HepG2 (cell line): Measurements from ENCODE around the gene NT5C3B. TPM values are rescaled to one million over a fixed set of nuclear protein-coding genes. Genes with fewer than 3 reads are reported as not detected.

Experiments
- CHCHD3 ChIP-seq: sonication (generic); formaldehyde crosslinking; IDR thresholded peaks from 2 replicates; pipeline ENCODE4 v1.8.0; 2022; ENCODE audit warnings: mild to moderate bottlenecking, missing genetic modification reagents, moderate library complexity
- GABPA ChIP-seq, 2 experiments: IDR thresholded peaks; 2 replicates each; pipeline ENCODE4 v1.6.1; 2011 to 2016; ENCODE audit warnings: low read depth in 2 of 2, low read length in 1 of 2, missing biosample characterization in 1 of 2, missing genetic modification characterization in 1 of 2
- KDM4B ChIP-seq: sonication (generic); formaldehyde crosslinking; IDR thresholded peaks from 2 replicates; pipeline ENCODE4 v1.4.0; 2020; ENCODE audit warnings: missing genetic modification reagents
- MTF1 ChIP-seq: sonication (generic); formaldehyde crosslinking; IDR thresholded peaks from 2 replicates; pipeline ENCODE4 v1.5.0; 2020; ENCODE audit warnings: missing genetic modification reagents
- NCOR1 ChIP-seq: fragments of 200-600 bp; sonication (generic); IDR thresholded peaks from 2 replicates; pipeline ENCODE4 v1.7.0; 2017; ENCODE audit warnings: antibody characterized with exemption, low read length, borderline replicate concordance
- NFKB2 ChIP-seq: sonication (generic); formaldehyde crosslinking; IDR thresholded peaks from 2 replicates; pipeline ENCODE4 v1.4.0; 2020; ENCODE audit warnings: missing genetic modification reagents, borderline replicate concordance
- PRPF4 ChIP-seq: fragments of 200-400 bp; formaldehyde crosslinking; IDR thresholded peaks from 2 replicates; pipeline ENCODE4 v1.6.1; 2016; ENCODE audit warnings: low read length, low read depth; ENCODE audit not compliant: poor library complexity, severe bottlenecking
- RORA ChIP-seq: sonication (generic); formaldehyde crosslinking; IDR thresholded peaks from 2 replicates; pipeline ENCODE4 v1.5.0; 2020; ENCODE audit warnings: mild to moderate bottlenecking, missing genetic modification reagents, moderate library complexity
- SMARCC2 ChIP-seq: fragments of 450-650 bp; IDR thresholded peaks from 2 replicates; pipeline ENCODE4 v1.6.1; 2017; ENCODE audit warnings: antibody characterized with exemption, mild to moderate bottlenecking
- ZNF225 ChIP-seq: sonication (generic); formaldehyde crosslinking; IDR thresholded peaks from 2 replicates; pipeline ENCODE4 v1.4.0; 2020; ENCODE audit warnings: mild to moderate bottlenecking, missing genetic modification reagents
- ZNF232 ChIP-seq: sonication (generic); formaldehyde crosslinking; IDR thresholded peaks from 2 replicates; pipeline ENCODE4 v1.4.0; 2020; ENCODE audit warnings: missing genetic modification reagents, borderline replicate concordance
- ZNF331 ChIP-seq: sonication (generic); formaldehyde crosslinking; IDR thresholded peaks from 2 replicates; pipeline ENCODE4 v1.4.0; 2020; ENCODE audit warnings: missing genetic modification reagents
- ZNF33A ChIP-seq: sonication (generic); formaldehyde crosslinking; IDR thresholded peaks from 2 replicates; pipeline ENCODE4 v1.5.1; 2020; ENCODE audit warnings: missing genetic modification reagents, mild to moderate bottlenecking, moderate library complexity, borderline replicate concordance
- ZNF367 ChIP-seq: sonication (generic); formaldehyde crosslinking; IDR thresholded peaks from 2 replicates; pipeline ENCODE4 v1.4.0; 2020; ENCODE audit warnings: missing genetic modification reagents, borderline replicate concordance
- ZNF615 ChIP-seq: sonication (generic); formaldehyde crosslinking; IDR thresholded peaks from 2 replicates; pipeline ENCODE4 v1.5.0; 2020; ENCODE audit warnings: mild to moderate bottlenecking, missing genetic modification reagents, borderline replicate concordance
- ZNF646 ChIP-seq: sonication (generic); formaldehyde crosslinking; IDR thresholded peaks from 2 replicates; pipeline ENCODE4 v1.9.0; 2021; ENCODE audit warnings: mild to moderate bottlenecking, missing genetic modification reagents
- polyA plus RNA-seq, 8 experiments: library from polyadenylated mRNA; depleted of rRNA in 3 of 8; stranded (reverse) in 7 of 8; unstranded in 1 of 8; fragments of >200 nt; fragmentation: Illumina TruSeq in 4 of 8; extraction: Trizol in 4 of 8; gene quantifications; 2 replicates each; pipeline versions ENCODE4 v1.2.1 to v1.2.3, GENCODE V29; 2011 to 2016; ENCODE audit warnings: low read depth in 4 of 8, missing spikeins in 1 of 8, mixed read lengths in 1 of 8; ENCODE audit not compliant: insufficient read depth in 1 of 8
- total RNA-seq, 5 experiments: library from RNA; depleted of rRNA; stranded (reverse); fragments of >200 nt; fragmentation: Illumina TruSeq; extraction: Trizol; gene quantifications; 2 replicates each; pipeline ENCODE4 v1.2.3, GENCODE V29; 2016; ENCODE audit warnings: low read depth in 1 of 5
- TF ChIP-seq, protein P1 (sequence below): sonication (generic); formaldehyde crosslinking; IDR thresholded peaks from 2 replicates; pipeline ENCODE4 v1.8.0; 2023; ENCODE audit warnings: mild to moderate bottlenecking, missing genetic modification reagents
- TF ChIP-seq, protein P2 (sequence below): sonication (generic); formaldehyde crosslinking; IDR thresholded peaks from 2 replicates; pipeline ENCODE4 v1.9.0; 2022; ENCODE audit warnings: low read depth, missing genetic modification reagents
- TF ChIP-seq, protein P3 (sequence below): sonication (generic); formaldehyde crosslinking; IDR thresholded peaks from 2 replicates; pipeline ENCODE4 v1.4.0; 2020; ENCODE audit warnings: low read depth, mild to moderate bottlenecking, missing genetic modification reagents

Gene NT5C3B
- total and polyA plus RNA-seq, 2 of the 13 experiments (the other 11 are each of a cell fraction or from before 2014, with no cell fraction given): 104 to 126 TPM

DNA sequence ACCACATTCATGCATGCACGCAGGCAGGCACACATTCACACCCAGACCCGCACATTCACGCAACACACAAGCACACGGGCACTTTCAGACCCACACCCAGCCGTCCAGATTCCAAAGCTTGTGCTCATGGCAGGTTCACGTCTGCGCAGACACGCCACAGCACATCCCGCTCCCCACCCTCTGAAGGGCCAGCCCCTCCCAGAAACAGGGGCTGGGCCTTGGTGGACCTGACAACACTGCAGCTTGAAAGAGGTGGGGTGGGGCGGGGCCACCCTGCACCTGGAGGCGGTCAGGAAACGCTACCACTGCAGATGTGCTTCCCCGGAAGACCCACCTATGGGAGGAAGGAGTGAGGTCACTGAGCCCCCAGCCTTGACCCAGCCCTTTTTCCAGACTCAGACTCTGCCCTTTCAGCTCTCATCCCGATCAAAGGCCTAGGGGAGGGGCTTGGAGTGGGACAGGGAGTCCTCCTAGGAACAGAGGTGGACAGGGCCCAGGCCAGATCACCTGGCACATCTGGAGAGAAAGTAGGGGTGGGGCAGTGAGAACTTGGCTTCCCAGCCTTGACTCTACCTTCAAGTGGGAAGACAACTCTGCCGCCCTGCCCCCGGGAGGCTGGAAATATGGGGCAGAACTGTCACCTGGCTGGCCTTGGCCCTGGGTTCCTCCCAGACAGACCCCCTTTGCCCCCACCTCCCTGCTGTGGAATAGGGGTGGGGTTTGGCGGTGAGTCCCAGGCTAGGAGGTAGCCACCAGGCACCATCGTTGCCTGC is 35.2 kb downstream of the NT5C3B start (continued):
- TF ChIP-seq NCOR1 (peak; percentile 63; the same call in 1 of the 2 replicates), GABPA (IDR thresholded peaks at IDR 0.05; ENCODE audit: low read depth, low read length) (peak; percentile 19), GABPA (CRISPR knock-in tag; IDR thresholded peaks at IDR 0.05; ENCODE audit: low read depth) (peak; percentile 72), ZNF646 (CRISPR knock-in tag) (peak; percentile 66; the same call in 1 of the 2 replicates), SMARCC2 (no peak), PRPF4 (no peak), ZNF331 (CRISPR knock-in tag) (0 out of 2 replicates have a peak, but pooled peaks have one; percentile 36), CHCHD3 (no peak), ZNF33A (no peak), RORA (CRISPR knock-in tag) (no peak), MTF1 (CRISPR knock-in tag) (no peak), KDM4B (no peak), NFKB2 (CRISPR knock-in tag) (0 out of 2 replicates have a peak, but pooled peaks have one; percentile 16), ZNF225 (CRISPR knock-in tag) (peak; percentile 10; the same call in 1 of the 2 replicates), ZNF615 (CRISPR knock-in tag) (no peak), ZNF232 (CRISPR knock-in tag) (no peak), ZNF367 (CRISPR knock-in tag) (no peak)
- TF ChIP-seq, protein P1, sequence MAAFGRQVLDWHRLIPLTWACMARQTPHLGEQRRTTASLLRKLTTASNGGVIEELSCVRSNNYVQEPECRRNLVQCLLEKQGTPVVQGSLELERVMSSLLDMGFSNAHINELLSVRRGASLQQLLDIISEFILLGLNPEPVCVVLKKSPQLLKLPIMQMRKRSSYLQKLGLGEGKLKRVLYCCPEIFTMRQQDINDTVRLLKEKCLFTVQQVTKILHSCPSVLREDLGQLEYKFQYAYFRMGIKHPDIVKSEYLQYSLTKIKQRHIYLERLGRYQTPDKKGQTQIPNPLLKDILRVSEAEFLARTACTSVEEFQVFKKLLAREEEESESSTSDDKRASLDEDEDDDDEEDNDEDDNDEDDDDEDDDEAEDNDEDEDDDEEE (CRISPR knock-in tag): 0 out of 2 replicates have a peak, but pooled peaks have one; percentile 47
- TF ChIP-seq, protein P2, sequence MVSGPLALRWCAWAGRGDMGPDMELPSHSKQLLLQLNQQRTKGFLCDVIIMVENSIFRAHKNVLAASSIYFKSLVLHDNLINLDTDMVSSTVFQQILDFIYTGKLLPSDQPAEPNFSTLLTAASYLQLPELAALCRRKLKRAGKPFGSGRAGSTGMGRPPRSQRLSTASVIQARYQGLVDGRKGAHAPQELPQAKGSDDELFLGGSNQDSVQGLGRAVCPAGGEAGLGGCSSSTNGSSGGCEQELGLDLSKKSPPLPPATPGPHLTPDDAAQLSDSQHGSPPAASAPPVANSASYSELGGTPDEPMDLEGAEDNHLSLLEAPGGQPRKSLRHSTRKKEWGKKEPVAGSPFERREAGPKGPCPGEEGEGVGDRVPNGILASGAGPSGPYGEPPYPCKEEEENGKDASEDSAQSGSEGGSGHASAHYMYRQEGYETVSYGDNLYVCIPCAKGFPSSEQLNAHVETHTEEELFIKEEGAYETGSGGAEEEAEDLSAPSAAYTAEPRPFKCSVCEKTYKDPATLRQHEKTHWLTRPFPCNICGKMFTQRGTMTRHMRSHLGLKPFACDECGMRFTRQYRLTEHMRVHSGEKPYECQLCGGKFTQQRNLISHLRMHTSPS (CRISPR knock-in tag): peak; percentile 28
- TF ChIP-seq, protein P3, sequence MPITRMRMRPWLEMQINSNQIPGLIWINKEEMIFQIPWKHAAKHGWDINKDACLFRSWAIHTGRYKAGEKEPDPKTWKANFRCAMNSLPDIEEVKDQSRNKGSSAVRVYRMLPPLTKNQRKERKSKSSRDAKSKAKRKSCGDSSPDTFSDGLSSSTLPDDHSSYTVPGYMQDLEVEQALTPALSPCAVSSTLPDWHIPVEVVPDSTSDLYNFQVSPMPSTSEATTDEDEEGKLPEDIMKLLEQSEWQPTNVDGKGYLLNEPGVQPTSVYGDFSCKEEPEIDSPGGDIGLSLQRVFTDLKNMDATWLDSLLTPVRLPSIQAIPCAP (CRISPR knock-in tag): no peak
